ENCODE measurements around the gene STAB2.

GRCh38 chr12:103769240-103769945 is 182.3 kb downstream of the STAB2 start:
- TF ChIP-seq, protein P1, sequence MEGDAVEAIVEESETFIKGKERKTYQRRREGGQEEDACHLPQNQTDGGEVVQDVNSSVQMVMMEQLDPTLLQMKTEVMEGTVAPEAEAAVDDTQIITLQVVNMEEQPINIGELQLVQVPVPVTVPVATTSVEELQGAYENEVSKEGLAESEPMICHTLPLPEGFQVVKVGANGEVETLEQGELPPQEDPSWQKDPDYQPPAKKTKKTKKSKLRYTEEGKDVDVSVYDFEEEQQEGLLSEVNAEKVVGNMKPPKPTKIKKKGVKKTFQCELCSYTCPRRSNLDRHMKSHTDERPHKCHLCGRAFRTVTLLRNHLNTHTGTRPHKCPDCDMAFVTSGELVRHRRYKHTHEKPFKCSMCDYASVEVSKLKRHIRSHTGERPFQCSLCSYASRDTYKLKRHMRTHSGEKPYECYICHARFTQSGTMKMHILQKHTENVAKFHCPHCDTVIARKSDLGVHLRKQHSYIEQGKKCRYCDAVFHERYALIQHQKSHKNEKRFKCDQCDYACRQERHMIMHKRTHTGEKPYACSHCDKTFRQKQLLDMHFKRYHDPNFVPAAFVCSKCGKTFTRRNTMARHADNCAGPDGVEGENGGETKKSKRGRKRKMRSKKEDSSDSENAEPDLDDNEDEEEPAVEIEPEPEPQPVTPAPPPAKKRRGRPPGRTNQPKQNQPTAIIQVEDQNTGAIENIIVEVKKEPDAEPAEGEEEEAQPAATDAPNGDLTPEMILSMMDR (IDR thresholded peaks at IDR 0.05 in 4 of 5, conservative IDR thresholded peaks at IDR 0.05 in 1 of 5), result no peak
- no peak for TF ChIP-seq POLR2A (IDR thresholded peaks at IDR 0.05)

All from gastrocnemius medialis (tissue), 4 donors.